HepG2 (cell line): ENCODE data around the gene LAMTOR2. TPM values are rescaled to one million over a fixed set of nuclear protein-coding genes. Genes with fewer than 3 reads are reported as not detected.
A peak's percentile ranks its signal among the peaks of the same experiment; 100 is the strongest.

Source experiments
- ATAC-seq: fragments of 200-7000 bp; cut with Tn5 transposase; 3 replicates; pipeline ENCODE4 v1.9.1; 2020; ENCODE audit warnings: mild to moderate bottlenecking, moderate library complexity
- BruUV-seq: library from RNA; stranded (reverse); fragments of 400-500 nt; replicated peaks from 2 replicates; lab custom pipeline; 2021; lab: Mats Ljungman, UMichigan
- CTCF ChIA-PET: fragments of 300-600 bp; formaldehyde crosslinking; extraction: SDS; loops from one replicate; lab custom pipeline; 2021; ENCODE audit warnings: low total read pairs, inconsistent platforms, low intra/inter-chr PET ratio; lab: Yijun Ruan, JAX
- POLR2A ChIA-PET: fragments of 350-600 bp; sonication (Branson Sonifier 250); formaldehyde crosslinking; loops from one replicate; lab custom pipeline; 2020; ENCODE audit warnings: antibody characterized with exemption, inconsistent platforms; lab: Yijun Ruan, JAX
- DNase-seq: peaks from one replicate; pipeline ENCODE4 v3.0.0-alpha.2; 2015; ENCODE audit warnings: low spot score
- FAIRE-seq: peaks from 3 replicates; lab custom pipeline; 2011; peaks lifted over from hg19 to GRCh38; lab: Jason Lieb, UNC
- H2AFZ ChIP-seq: one replicate; pipeline ENCODE4 v1.6.1; 2011; ENCODE audit warnings: low read length, inconsistent platforms
- H3K27ac ChIP-seq: fragments of 300-600 bp; 3 replicates; pipeline ENCODE4 v1.8.0; 2011; ENCODE audit warnings: mixed run types, mild to moderate bottlenecking, mixed read lengths, low read length, inconsistent platforms; ENCODE audit not compliant: insufficient read depth; ENCODE audit errors: extremely low read length
- H3K27me3 ChIP-seq, 2 experiments: fragments of 200-600 bp in 1 of 2; 2 replicates in 1 of 2; 3 replicates in 1 of 2; pipeline versions ENCODE4 v1.6.0 to v1.8.0; 2011; ENCODE audit warnings: low read length in 2 of 2, mild to moderate bottlenecking in 2 of 2, moderate library complexity in 2 of 2, inconsistent platforms in 1 of 2; ENCODE audit not compliant: insufficient read depth in 2 of 2, control insufficient read depth in 1 of 2
- H3K36me3 ChIP-seq, 2 experiments: fragments of 200-600 bp in 1 of 2; replicated peaks in 1 of 2; 2 replicates in 1 of 2; 3 replicates in 1 of 2; pipeline versions ENCODE4 v1.5.1 to v1.8.0; 2011; ENCODE audit warnings: low read length in 2 of 2, inconsistent platforms in 1 of 2; ENCODE audit not compliant: insufficient read depth in 2 of 2, control insufficient read depth in 1 of 2
- H3K4me1 ChIP-seq: 2 replicates; pipeline ENCODE4 v1.5.1; 2012; ENCODE audit warnings: low read length, inconsistent platforms; ENCODE audit not compliant: insufficient read depth
- H3K4me2 ChIP-seq: 2 replicates; pipeline ENCODE4 v1.6.0; 2011; ENCODE audit warnings: low read depth, low read length, inconsistent platforms
- H3K4me3 ChIP-seq, 3 experiments: fragments of 200-600 bp in 1 of 3; sonication (generic), shearing (Covaris generic) in 1 of 3; replicated peaks in 1 of 3; 2 replicates each; pipeline ENCODE4 v1.5.1; 2011 to 2016; ENCODE audit warnings: low read length in 3 of 3, inconsistent platforms in 2 of 3, low read depth in 2 of 3, mild to moderate bottlenecking in 2 of 3, control low read depth in 1 of 3, mixed read lengths in 1 of 3; ENCODE audit not compliant: insufficient read depth in 1 of 3
- H3K79me2 ChIP-seq: one replicate; pipeline ENCODE4 v1.6.1; 2011; ENCODE audit warnings: low read length, inconsistent platforms; ENCODE audit not compliant: insufficient read depth
- H3K9ac ChIP-seq: 2 replicates; pipeline ENCODE4 v1.6.0; 2011; ENCODE audit warnings: mild to moderate bottlenecking, low read depth, low read length, inconsistent platforms; ENCODE audit not compliant: insufficient read depth
- H3K9me3 ChIP-seq: 2 replicates; pipeline ENCODE4 v1.5.1; 2012; ENCODE audit warnings: mild to moderate bottlenecking, low read length
- H4K20me1 ChIP-seq: 2 replicates; pipeline ENCODE4 v1.6.0; 2011; ENCODE audit warnings: inconsistent platforms, mild to moderate bottlenecking, low read length, moderate library complexity; ENCODE audit not compliant: insufficient read depth
- DMAP1 ChIP-seq: IDR thresholded peaks from 2 replicates; pipeline ENCODE4 v1.6.1; 2016
- KAT2B ChIP-seq: fragments of 150-350 bp; IDR thresholded peaks from 2 replicates; pipeline ENCODE4 v1.6.1; 2014; ENCODE audit warnings: low read depth, low read length, borderline replicate concordance
- NFE2L1 ChIP-seq: sonication (generic); formaldehyde crosslinking; IDR thresholded peaks from 2 replicates; pipeline ENCODE4 v1.4.0; 2020; ENCODE audit warnings: missing genetic modification reagents, mild to moderate bottlenecking, borderline replicate concordance
- RBAK ChIP-seq: sonication (generic); formaldehyde crosslinking; IDR thresholded peaks from 2 replicates; pipeline ENCODE4 v1.5.1; 2020; ENCODE audit warnings: mild to moderate bottlenecking, missing genetic modification reagents
- SMYD3 ChIP-seq: sonication (generic); formaldehyde crosslinking; IDR thresholded peaks from 2 replicates; pipeline ENCODE4 v1.8.1; 2023; ENCODE audit warnings: mild to moderate bottlenecking, missing genetic modification reagents
- SUZ12 ChIP-seq: fragments of 150-350 bp; IDR thresholded peaks from 2 replicates; pipeline ENCODE4 v1.6.1; 2014; ENCODE audit warnings: low read depth, low read length
- ZFP82 ChIP-seq: sonication (generic); formaldehyde crosslinking; IDR thresholded peaks from 2 replicates; pipeline ENCODE4 v1.5.1; 2020; ENCODE audit warnings: mild to moderate bottlenecking, missing genetic modification reagents, borderline replicate concordance
- ZMYM4 ChIP-seq: sonication (generic); formaldehyde crosslinking; IDR thresholded peaks from 2 replicates; pipeline ENCODE4 v1.8.1; 2023; ENCODE audit warnings: mild to moderate bottlenecking, missing genetic modification reagents
- ZNF12 ChIP-seq: sonication (generic); formaldehyde crosslinking; IDR thresholded peaks from 2 replicates; pipeline ENCODE4 v1.5.0; 2020; ENCODE audit warnings: missing genetic modification reagents
- ZNF20 ChIP-seq: sonication (generic); formaldehyde crosslinking; IDR thresholded peaks from 2 replicates; pipeline ENCODE4 v1.4.0; 2020; ENCODE audit warnings: mild to moderate bottlenecking, moderate library complexity, missing genetic modification reagents
- ZNF205 ChIP-seq: IDR thresholded peaks from 2 replicates; pipeline ENCODE4 v1.6.1; 2018; ENCODE audit warnings: missing biosample characterization, missing genetic modification reagents
- ZNF24 ChIP-seq: fragments of 450-650 bp; IDR thresholded peaks from 2 replicates; pipeline ENCODE4 v1.6.1; 2017; ENCODE audit warnings: antibody characterized with exemption, mild to moderate bottlenecking
- ZNF556 ChIP-seq: sonication (generic); formaldehyde crosslinking; IDR thresholded peaks from 2 replicates; pipeline ENCODE4 v1.4.0; 2020; ENCODE audit warnings: mild to moderate bottlenecking, missing genetic modification reagents, borderline replicate concordance
- ZNF569 ChIP-seq: sonication (generic); formaldehyde crosslinking; IDR thresholded peaks from 2 replicates; pipeline ENCODE4 v1.5.0; 2020; ENCODE audit warnings: mild to moderate bottlenecking, missing genetic modification reagents, moderate library complexity, borderline replicate concordance
- WGBS: methylation state at CpG from one replicate; pipeline ENCODE4 v1.1.6; 2017; ENCODE audit warnings: low lambda C conversion rate; 5-methylcytosine and 5-hydroxymethylcytosine counted together
- in situ Hi-C: cut with HindIII; loops from 2 replicates; pipeline ENCODE4 v1.10.0; 2017; ENCODE audit warnings: low pct_unique_long_range_greater_than_20kb; ENCODE audit not compliant: extremely low pct_ligation_motif_present
- intact Hi-C: fragments of 100-400 bp; cut with micrococcal nuclease; formaldehyde crosslinking; loops from one replicate; pipeline ENCODE4 v1.10.0; 2022; ENCODE audit not compliant: unreplicated experiment
- polyA plus RNA-seq, 8 experiments: library from polyadenylated mRNA; depleted of rRNA in 3 of 8; stranded (reverse) in 7 of 8; unstranded in 1 of 8; fragments of >200 nt; fragmentation: Illumina TruSeq in 4 of 8; extraction: Trizol in 4 of 8; gene quantifications; 2 replicates each; pipeline versions ENCODE4 v1.2.1 to v1.2.3, GENCODE V29; 2011 to 2016; ENCODE audit warnings: low read depth in 4 of 8, missing spikeins in 1 of 8, mixed read lengths in 1 of 8; ENCODE audit not compliant: insufficient read depth in 1 of 8
- total RNA-seq, 5 experiments: library from RNA; depleted of rRNA; stranded (reverse); fragments of >200 nt; fragmentation: Illumina TruSeq; extraction: Trizol; gene quantifications; 2 replicates each; pipeline ENCODE4 v1.2.3, GENCODE V29; 2016; ENCODE audit warnings: low read depth in 1 of 5
- TF ChIP-seq, protein P1 (sequence below): sonication (generic); formaldehyde crosslinking; IDR thresholded peaks from 2 replicates; pipeline ENCODE4 v1.8.0; 2022; ENCODE audit warnings: missing genetic modification reagents, mild to moderate bottlenecking, moderate library complexity, borderline replicate concordance

The LAMTOR2 gene
- total and polyA plus RNA-seq, 2 of the 13 experiments (the other 11 are each of a cell fraction or from before 2014, with no cell fraction given) = 36.5 to 66.4 TPM

DNA sequence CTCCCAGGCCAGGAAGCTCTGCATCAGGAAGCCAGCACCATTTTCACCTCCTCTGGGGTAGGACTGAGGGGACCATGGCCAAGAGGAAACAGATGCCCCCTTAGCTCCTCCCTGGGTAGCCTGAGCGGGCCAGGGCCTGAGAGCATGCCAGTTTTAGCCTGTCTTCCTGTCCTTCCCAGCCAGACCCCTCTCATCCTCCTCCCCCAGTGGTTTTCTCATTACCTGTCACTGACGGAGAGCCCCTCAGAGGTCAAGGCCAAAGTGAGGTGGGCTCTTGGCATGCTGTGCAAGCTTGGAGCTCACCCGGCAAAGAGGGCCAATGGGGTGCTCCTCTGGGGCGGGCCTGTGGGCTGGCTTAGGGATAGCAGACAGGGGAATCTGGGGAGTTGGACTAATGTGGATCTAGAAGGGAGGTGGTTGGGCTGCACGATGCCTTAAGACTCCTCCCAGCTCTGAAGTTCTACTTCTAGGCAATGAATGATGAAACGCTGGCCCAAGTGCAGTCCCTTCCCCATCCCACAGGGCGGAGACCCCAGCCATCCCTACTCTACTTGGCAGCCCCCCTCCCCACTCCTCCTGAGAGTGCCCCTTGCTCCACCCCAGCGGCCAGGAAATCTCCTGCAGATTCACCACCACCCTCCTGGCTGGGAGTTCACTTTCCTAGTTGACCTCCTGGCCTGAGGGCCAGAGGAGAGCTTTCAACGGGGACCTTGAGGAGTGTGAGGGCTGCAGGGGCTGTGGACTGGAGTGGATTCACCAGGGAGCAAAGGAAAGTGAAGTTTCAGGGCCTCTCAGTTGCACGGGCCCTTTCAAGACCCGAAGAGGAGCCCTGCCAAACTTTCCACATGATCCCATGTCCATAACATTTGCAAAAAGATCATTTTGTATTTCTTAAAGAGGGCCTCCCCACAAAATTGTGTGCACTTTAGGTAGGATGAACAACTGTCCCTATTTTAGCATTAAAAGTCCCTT, 50.6 kb downstream of the LAMTOR2 start:
- H3K4me2 ChIP-seq = peak overlapping the region; percentile 93
- no peaks in the 10 kb centered on the region for H3K9me3 ChIP-seq
- no peaks in the 10 kb centered on the region for H3K79me2 ChIP-seq
- WGBS = 17% methylated on average over 7 of the region's 11 CpGs
- peak overlapping the region; percentile 79 for H3K9ac ChIP-seq
- no peaks in the 10 kb centered on the region for H3K36me3 ChIP-seq
- no peaks in the 10 kb centered on the region for H4K20me1 ChIP-seq
- FAIRE-seq (peak; percentile 40), DNase-seq (peak; percentile 45), ATAC-seq (peak; percentile 40)
- ChIA-PET CTCF (no interaction called here), POLR2A (interaction anchor here (0.6 to 6.9 kb wide), 10 partner anchors 8 to 801 kb away, joined by 3 to 84 read pairs (median 5); partner anchors contain the start of genes LMNA and PMF1)
- peak overlapping the region; percentile 69 for H3K27ac ChIP-seq
- peak overlapping the region; percentile 45 to 74 (median 46) for H3K4me3 ChIP-seq
- 0 out of 5 replicates have a peak, but pooled peaks cover 0 to 8% of the 10 kb centered on the region in 2 experiments for H3K27me3 ChIP-seq
- BruUV-seq = no TSS peak
- intact Hi-C loops = loop anchor here (2.0 kb wide), 1 partner anchor 18 kb away; no protein-coding TSS in a partner anchor
- in situ Hi-C loops = no loop called here
- no peak overlapping the region for H2AFZ ChIP-seq
- H3K4me1 ChIP-seq = peaks cover 87% of the 10 kb centered on the region
- TF ChIP-seq ZNF569 = no peak
- TF ChIP-seq ZNF24 = no peak
- TF ChIP-seq SUZ12 = no peak
- TF ChIP-seq DMAP1 (CRISPR knock-in tag) = 0 out of 2 replicates have a peak, but pooled peaks have one; percentile 6
- TF ChIP-seq ZFP82 (CRISPR knock-in tag) = no peak
- no peak for TF ChIP-seq ZNF556 (CRISPR knock-in tag)
- no peak for TF ChIP-seq ZNF205 (CRISPR knock-in tag)
- no peak for TF ChIP-seq ZNF20 (CRISPR knock-in tag)
- no peak for TF ChIP-seq ZNF12 (CRISPR knock-in tag)
- TF ChIP-seq RBAK (CRISPR knock-in tag) = no peak
- TF ChIP-seq NFE2L1 = no peak
- TF ChIP-seq, protein P1, sequence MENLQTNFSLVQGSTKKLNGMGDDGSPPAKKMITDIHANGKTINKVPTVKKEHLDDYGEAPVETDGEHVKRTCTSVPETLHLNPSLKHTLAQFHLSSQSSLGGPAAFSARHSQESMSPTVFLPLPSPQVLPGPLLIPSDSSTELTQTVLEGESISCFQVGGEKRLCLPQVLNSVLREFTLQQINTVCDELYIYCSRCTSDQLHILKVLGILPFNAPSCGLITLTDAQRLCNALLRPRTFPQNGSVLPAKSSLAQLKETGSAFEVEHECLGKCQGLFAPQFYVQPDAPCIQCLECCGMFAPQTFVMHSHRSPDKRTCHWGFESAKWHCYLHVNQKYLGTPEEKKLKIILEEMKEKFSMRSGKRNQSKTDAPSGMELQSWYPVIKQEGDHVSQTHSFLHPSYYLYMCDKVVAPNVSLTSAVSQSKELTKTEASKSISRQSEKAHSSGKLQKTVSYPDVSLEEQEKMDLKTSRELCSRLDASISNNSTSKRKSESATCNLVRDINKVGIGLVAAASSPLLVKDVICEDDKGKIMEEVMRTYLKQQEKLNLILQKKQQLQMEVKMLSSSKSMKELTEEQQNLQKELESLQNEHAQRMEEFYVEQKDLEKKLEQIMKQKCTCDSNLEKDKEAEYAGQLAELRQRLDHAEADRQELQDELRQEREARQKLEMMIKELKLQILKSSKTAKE = no peak
- TF ChIP-seq ZMYM4 (CRISPR knock-in tag) = 0 out of 2 replicates have a peak, but pooled peaks have one; percentile 23
- TF ChIP-seq SMYD3 = no peak
- TF ChIP-seq KAT2B = no peak
